GM23338 (cell line): ENCODE measurements around the gene INTS6. TPM values are rescaled to one million over a fixed set of nuclear protein-coding genes. Genes with fewer than 3 reads are reported as not detected.

Source experiments
- ATAC-seq: fragments of 200-7000 bp; cut with Tn5 transposase; 3 replicates; pipeline ENCODE4 v1.9.1; 2020
- DNase-seq: peaks from one replicate; pipeline ENCODE4 v3.0.0-alpha.2; 2015; ENCODE audit warnings: low spot score
- H2AFZ ChIP-seq: fragments of 200-600 bp; sonication (generic); 2 replicates; pipeline ENCODE4 v1.8.0; 2016; ENCODE audit warnings: antibody characterized with exemption, mild to moderate bottlenecking, moderate library complexity
- H3F3A ChIP-seq: fragments of 200-600 bp; sonication (generic); replicated peaks from 2 replicates; pipeline ENCODE4 v1.8.0; 2017; ENCODE audit warnings: antibody characterized with exemption, mixed run types, low read depth
- H3K27ac ChIP-seq: fragments of 200-600 bp; sonication (generic); 2 replicates; pipeline ENCODE4 v1.6.1; 2016; ENCODE audit warnings: low read depth
- H3K27me3 ChIP-seq: fragments of 200-600 bp; sonication (generic); 2 replicates; pipeline ENCODE4 v1.8.0; 2016; ENCODE audit warnings: mild to moderate bottlenecking, mixed run types, moderate library complexity; ENCODE audit not compliant: insufficient read depth
- H3K36me3 ChIP-seq: fragments of 200-600 bp; sonication (generic); 2 replicates; pipeline ENCODE4 v1.8.0; 2016; ENCODE audit warnings: mild to moderate bottlenecking; ENCODE audit not compliant: insufficient read depth
- H3K4me1 ChIP-seq: fragments of 200-600 bp; sonication (generic); 2 replicates; pipeline ENCODE4 v1.8.0; 2016; ENCODE audit warnings: mild to moderate bottlenecking, moderate library complexity; ENCODE audit not compliant: insufficient read depth
- H3K4me2 ChIP-seq: fragments of 200-600 bp; sonication (generic); 2 replicates; pipeline ENCODE4 v1.7.1; 2017; ENCODE audit warnings: mixed run types
- H3K4me3 ChIP-seq: fragments of 200-600 bp; sonication (generic); 2 replicates; pipeline ENCODE4 v1.6.1; 2016; ENCODE audit warnings: mixed run types
- H3K79me2 ChIP-seq: fragments of 200-600 bp; sonication (generic); replicated peaks from 2 replicates; pipeline ENCODE4 v1.8.0; 2017; ENCODE audit warnings: mild to moderate bottlenecking; ENCODE audit not compliant: insufficient read depth
- H3K9me2 ChIP-seq: fragments of 200-600 bp; sonication (generic); 2 replicates; pipeline ENCODE4 v1.8.0; 2017; ENCODE audit not compliant: insufficient read depth
- H4K20me1 ChIP-seq: fragments of 200-600 bp; sonication (generic); replicated peaks from 2 replicates; pipeline ENCODE4 v1.8.0; 2017; ENCODE audit warnings: mild to moderate bottlenecking; ENCODE audit not compliant: insufficient read depth
- H3K27ac Mint-ChIP-seq: 2 replicates; pipeline ENCODE4 v1.8.0; 2020; ENCODE audit warnings: inconsistent platforms, mild to moderate bottlenecking, moderate library complexity, mixed read lengths
- H3K27me3 Mint-ChIP-seq: 3 replicates; pipeline ENCODE4 v1.8.0; 2022; ENCODE audit warnings: low read depth, mild to moderate bottlenecking, moderate library complexity, mixed read lengths, inconsistent platforms; ENCODE audit not compliant: insufficient read depth, poor library complexity
- H3K36me3 Mint-ChIP-seq: 3 replicates; pipeline ENCODE4 v1.8.0; 2021; ENCODE audit warnings: low read depth, mild to moderate bottlenecking, inconsistent platforms, moderate library complexity, mixed read lengths
- H3K4me1 Mint-ChIP-seq: 3 replicates; pipeline ENCODE4 v1.8.0; 2020; ENCODE audit warnings: mild to moderate bottlenecking, inconsistent platforms, mixed read lengths
- H3K4me3 Mint-ChIP-seq: 3 replicates; pipeline ENCODE4 v1.8.0; 2021; ENCODE audit warnings: moderate library complexity, mild to moderate bottlenecking, inconsistent platforms, mixed read lengths
- H3K9me3 Mint-ChIP-seq: 3 replicates; pipeline ENCODE4 v1.8.0; 2020; ENCODE audit warnings: moderate library complexity, mild to moderate bottlenecking, inconsistent platforms, mixed read lengths
- CREB1 ChIP-seq: fragments of 250-450 bp; sonication (Bioruptor Pico); IDR thresholded peaks from 2 replicates; pipeline ENCODE4 v1.5.0; 2020; ENCODE audit warnings: low read depth, mild to moderate bottlenecking, moderate library complexity
- EZH2 ChIP-seq: fragments of 200-600 bp; sonication (generic); IDR thresholded peaks from one replicate; pipeline ENCODE4 v1.8.0; 2017; ENCODE audit warnings: antibody characterized with exemption, mild to moderate bottlenecking, low read depth; ENCODE audit not compliant: unreplicated experiment
- EZH2phosphoT487 ChIP-seq: fragments of 200-600 bp; sonication (generic); IDR thresholded peaks from one replicate; pipeline ENCODE4 v1.8.1; 2018; ENCODE audit warnings: antibody characterized with exemption; ENCODE audit not compliant: unreplicated experiment
- JUNB ChIP-seq: IDR thresholded peaks from one replicate; pipeline ENCODE4 v1.6.1; 2016; ENCODE audit warnings: antibody characterized with exemption; ENCODE audit not compliant: unreplicated experiment
- NANOG ChIP-seq: IDR thresholded peaks from 2 replicates; pipeline ENCODE4 v1.6.1; 2016; ENCODE audit warnings: antibody characterized with exemption, borderline replicate concordance
- POLR2AphosphoS5 ChIP-seq: IDR thresholded peaks from 2 replicates; pipeline ENCODE4 v1.6.1; 2016; ENCODE audit warnings: antibody characterized with exemption, low read depth
- STAT1 ChIP-seq: IDR thresholded peaks from one replicate; pipeline ENCODE4 v1.6.1; 2016; ENCODE audit warnings: antibody characterized with exemption; ENCODE audit not compliant: unreplicated experiment
- ZNF114 ChIP-seq: fragments of 250-450 bp; sonication (Bioruptor Pico); IDR thresholded peaks from 2 replicates; pipeline ENCODE4 v1.5.0; 2020; ENCODE audit warnings: mild to moderate bottlenecking, moderate library complexity
- ZNF331 ChIP-seq: fragments of 250-450 bp; sonication (Bioruptor Pico); IDR thresholded peaks from 2 replicates; pipeline ENCODE4 v1.5.0; 2020; ENCODE audit warnings: low read depth, mild to moderate bottlenecking, moderate library complexity
- polyA plus RNA-seq: library from polyadenylated mRNA; unstranded; fragments of >200 nt; fragmentation: Nextera tagmentation; extraction: Ambion mirVana; gene quantifications from 2 replicates; pipeline ENCODE4 v1.2.1, GENCODE V29; 2016
- total RNA-seq: library from RNA; depleted of rRNA; stranded (reverse); fragments of >200 nt; shearing (Covaris generic); gene quantifications from 2 replicates; pipeline ENCODE4 v1.2.3, GENCODE V29; 2014
- TF ChIP-seq, protein P1 (sequence below), 2 experiments: fragments of 200-600 bp in 1 of 2; sonication (generic) in 1 of 2; conservative IDR thresholded peaks; 2 replicates each; pipeline versions ENCODE4 v1.5.1 to v1.6.1; 2016 to 2017; ENCODE audit warnings: antibody characterized with exemption in 2 of 2, low read depth in 2 of 2, mild to moderate bottlenecking in 2 of 2, moderate library complexity in 1 of 2
- TF ChIP-seq, protein P2 (sequence below): IDR thresholded peaks from 2 replicates; pipeline ENCODE4 v1.6.1; 2016; ENCODE audit warnings: antibody characterized with exemption
- TF ChIP-seq, protein P3 (sequence below): IDR thresholded peaks from one replicate; pipeline ENCODE4 v1.6.1; 2018; ENCODE audit warnings: antibody characterized with exemption; ENCODE audit not compliant: unreplicated experiment
- TF ChIP-seq, protein P4 (sequence below): fragments of 250-450 bp; sonication (Bioruptor Pico); IDR thresholded peaks from 2 replicates; pipeline ENCODE4 v1.5.0; 2020; ENCODE audit warnings: mild to moderate bottlenecking, moderate library complexity

INTS6 gene
- total and polyA plus RNA-seq, 2 experiments from 2014 or later: 24.8 to 38.6 TPM

DNA sequence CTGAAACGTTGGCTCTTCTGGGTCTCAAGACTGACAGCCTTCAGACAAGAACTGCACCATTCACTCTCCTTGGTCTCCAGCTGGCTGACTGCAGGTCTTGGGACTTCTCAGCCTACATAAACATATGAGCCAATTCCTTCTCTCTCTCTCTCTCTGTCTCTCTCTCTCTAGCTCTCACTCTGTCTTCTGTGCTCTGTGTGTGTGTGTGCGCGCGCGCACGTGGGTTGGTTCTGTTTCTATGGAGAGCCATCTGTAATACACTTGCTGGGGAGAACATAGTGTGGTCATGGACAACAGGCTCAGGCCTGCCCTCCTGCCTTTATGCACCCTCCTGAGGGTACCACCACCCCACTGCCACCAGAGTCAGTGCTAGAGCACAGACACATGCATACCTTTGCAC is 127.0 kb downstream of the INTS6 start:
- H3K4me1 ChIP-seq: peaks cover 25% of the 10 kb centered on the region
- H3K4me3 ChIP-seq: no peak overlapping the region
- Mint-ChIP-seq H3K27ac (no peak overlapping the region), H3K36me3 (no peaks in the 10 kb centered on the region; the same call in 2 of the 3 replicates), H3K27me3 (peaks cover 6% of the 10 kb centered on the region), H3K4me3 (no peak overlapping the region), H3K4me1 (peaks cover 46% of the 10 kb centered on the region), H3K9me3 (no peaks in the 10 kb centered on the region; the same call in 2 of the 3 replicates)
- no peak for TF ChIP-seq ZNF331 (CRISPR knock-in tag)
- TF ChIP-seq, protein P1, sequence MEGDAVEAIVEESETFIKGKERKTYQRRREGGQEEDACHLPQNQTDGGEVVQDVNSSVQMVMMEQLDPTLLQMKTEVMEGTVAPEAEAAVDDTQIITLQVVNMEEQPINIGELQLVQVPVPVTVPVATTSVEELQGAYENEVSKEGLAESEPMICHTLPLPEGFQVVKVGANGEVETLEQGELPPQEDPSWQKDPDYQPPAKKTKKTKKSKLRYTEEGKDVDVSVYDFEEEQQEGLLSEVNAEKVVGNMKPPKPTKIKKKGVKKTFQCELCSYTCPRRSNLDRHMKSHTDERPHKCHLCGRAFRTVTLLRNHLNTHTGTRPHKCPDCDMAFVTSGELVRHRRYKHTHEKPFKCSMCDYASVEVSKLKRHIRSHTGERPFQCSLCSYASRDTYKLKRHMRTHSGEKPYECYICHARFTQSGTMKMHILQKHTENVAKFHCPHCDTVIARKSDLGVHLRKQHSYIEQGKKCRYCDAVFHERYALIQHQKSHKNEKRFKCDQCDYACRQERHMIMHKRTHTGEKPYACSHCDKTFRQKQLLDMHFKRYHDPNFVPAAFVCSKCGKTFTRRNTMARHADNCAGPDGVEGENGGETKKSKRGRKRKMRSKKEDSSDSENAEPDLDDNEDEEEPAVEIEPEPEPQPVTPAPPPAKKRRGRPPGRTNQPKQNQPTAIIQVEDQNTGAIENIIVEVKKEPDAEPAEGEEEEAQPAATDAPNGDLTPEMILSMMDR (conservative IDR thresholded peaks at IDR 0.05; ENCODE audit: low read depth in 2 of 2): no peak
- TF ChIP-seq JUNB: no peak
- no peak for TF ChIP-seq POLR2AphosphoS5
- TF ChIP-seq EZH2phosphoT487: no peak
- TF ChIP-seq NANOG: no peak
- TF ChIP-seq, protein P2, sequence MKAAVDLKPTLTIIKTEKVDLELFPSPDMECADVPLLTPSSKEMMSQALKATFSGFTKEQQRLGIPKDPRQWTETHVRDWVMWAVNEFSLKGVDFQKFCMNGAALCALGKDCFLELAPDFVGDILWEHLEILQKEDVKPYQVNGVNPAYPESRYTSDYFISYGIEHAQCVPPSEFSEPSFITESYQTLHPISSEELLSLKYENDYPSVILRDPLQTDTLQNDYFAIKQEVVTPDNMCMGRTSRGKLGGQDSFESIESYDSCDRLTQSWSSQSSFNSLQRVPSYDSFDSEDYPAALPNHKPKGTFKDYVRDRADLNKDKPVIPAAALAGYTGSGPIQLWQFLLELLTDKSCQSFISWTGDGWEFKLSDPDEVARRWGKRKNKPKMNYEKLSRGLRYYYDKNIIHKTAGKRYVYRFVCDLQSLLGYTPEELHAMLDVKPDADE: no peak
- TF ChIP-seq STAT1: no peak
- no peak for TF ChIP-seq EZH2
- no peak for TF ChIP-seq CREB1
- TF ChIP-seq, protein P3, sequence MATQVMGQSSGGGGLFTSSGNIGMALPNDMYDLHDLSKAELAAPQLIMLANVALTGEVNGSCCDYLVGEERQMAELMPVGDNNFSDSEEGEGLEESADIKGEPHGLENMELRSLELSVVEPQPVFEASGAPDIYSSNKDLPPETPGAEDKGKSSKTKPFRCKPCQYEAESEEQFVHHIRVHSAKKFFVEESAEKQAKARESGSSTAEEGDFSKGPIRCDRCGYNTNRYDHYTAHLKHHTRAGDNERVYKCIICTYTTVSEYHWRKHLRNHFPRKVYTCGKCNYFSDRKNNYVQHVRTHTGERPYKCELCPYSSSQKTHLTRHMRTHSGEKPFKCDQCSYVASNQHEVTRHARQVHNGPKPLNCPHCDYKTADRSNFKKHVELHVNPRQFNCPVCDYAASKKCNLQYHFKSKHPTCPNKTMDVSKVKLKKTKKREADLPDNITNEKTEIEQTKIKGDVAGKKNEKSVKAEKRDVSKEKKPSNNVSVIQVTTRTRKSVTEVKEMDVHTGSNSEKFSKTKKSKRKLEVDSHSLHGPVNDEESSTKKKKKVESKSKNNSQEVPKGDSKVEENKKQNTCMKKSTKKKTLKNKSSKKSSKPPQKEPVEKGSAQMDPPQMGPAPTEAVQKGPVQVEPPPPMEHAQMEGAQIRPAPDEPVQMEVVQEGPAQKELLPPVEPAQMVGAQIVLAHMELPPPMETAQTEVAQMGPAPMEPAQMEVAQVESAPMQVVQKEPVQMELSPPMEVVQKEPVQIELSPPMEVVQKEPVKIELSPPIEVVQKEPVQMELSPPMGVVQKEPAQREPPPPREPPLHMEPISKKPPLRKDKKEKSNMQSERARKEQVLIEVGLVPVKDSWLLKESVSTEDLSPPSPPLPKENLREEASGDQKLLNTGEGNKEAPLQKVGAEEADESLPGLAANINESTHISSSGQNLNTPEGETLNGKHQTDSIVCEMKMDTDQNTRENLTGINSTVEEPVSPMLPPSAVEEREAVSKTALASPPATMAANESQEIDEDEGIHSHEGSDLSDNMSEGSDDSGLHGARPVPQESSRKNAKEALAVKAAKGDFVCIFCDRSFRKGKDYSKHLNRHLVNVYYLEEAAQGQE: no peak
- TF ChIP-seq, protein P4, sequence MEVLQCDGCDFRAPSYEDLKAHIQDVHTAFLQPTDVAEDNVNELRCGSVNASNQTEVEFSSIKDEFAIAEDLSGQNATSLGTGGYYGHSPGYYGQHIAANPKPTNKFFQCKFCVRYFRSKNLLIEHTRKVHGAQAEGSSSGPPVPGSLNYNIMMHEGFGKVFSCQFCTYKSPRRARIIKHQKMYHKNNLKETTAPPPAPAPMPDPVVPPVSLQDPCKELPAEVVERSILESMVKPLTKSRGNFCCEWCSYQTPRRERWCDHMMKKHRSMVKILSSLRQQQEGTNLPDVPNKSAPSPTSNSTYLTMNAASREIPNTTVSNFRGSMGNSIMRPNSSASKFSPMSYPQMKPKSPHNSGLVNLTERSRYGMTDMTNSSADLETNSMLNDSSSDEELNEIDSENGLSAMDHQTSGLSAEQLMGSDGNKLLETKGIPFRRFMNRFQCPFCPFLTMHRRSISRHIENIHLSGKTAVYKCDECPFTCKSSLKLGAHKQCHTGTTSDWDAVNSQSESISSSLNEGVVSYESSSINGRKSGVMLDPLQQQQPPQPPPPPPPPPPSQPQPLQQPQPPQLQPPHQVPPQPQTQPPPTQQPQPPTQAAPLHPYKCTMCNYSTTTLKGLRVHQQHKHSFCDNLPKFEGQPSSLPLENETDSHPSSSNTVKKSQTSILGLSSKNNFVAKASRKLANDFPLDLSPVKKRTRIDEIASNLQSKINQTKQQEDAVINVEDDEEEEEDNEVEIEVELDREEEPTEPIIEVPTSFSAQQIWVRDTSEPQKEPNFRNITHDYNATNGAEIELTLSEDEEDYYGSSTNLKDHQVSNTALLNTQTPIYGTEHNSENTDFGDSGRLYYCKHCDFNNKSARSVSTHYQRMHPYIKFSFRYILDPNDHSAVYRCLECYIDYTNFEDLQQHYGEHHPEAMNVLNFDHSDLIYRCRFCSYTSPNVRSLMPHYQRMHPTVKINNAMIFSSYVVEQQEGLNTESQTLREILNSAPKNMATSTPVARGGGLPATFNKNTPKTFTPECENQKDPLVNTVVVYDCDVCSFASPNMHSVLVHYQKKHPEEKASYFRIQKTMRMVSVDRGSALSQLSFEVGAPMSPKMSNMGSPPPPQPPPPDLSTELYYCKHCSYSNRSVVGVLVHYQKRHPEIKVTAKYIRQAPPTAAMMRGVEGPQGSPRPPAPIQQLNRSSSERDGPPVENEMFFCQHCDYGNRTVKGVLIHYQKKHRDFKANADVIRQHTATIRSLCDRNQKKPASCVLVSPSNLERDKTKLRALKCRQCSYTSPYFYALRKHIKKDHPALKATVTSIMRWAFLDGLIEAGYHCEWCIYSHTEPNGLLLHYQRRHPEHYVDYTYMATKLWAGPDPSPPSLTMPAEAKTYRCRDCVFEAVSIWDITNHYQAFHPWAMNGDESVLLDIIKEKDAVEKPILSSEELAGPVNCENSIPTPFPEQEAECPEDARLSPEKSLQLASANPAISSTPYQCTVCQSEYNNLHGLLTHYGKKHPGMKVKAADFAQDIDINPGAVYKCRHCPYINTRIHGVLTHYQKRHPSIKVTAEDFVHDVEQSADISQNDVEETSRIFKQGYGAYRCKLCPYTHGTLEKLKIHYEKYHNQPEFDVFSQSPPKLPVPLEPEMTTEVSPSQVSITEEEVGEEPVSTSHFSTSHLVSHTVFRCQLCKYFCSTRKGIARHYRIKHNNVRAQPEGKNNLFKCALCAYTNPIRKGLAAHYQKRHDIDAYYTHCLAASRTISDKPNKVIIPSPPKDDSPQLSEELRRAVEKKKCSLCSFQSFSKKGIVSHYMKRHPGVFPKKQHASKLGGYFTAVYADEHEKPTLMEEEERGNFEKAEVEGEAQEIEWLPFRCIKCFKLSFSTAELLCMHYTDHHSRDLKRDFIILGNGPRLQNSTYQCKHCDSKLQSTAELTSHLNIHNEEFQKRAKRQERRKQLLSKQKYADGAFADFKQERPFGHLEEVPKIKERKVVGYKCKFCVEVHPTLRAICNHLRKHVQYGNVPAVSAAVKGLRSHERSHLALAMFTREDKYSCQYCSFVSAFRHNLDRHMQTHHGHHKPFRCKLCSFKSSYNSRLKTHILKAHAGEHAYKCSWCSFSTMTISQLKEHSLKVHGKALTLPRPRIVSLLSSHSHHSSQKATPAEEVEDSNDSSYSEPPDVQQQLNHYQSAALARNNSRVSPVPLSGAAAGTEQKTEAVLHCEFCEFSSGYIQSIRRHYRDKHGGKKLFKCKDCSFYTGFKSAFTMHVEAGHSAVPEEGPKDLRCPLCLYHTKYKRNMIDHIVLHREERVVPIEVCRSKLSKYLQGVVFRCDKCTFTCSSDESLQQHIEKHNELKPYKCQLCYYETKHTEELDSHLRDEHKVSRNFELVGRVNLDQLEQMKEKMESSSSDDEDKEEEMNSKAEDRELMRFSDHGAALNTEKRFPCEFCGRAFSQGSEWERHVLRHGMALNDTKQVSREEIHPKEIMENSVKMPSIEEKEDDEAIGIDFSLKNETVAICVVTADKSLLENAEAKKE (CRISPR knock-in tag): no peak
- TF ChIP-seq ZNF114 (CRISPR knock-in tag): no peak
- no peaks in the 10 kb centered on the region for H3F3A ChIP-seq
- DNase-seq (no peak), ATAC-seq (no peak)
- peak overlapping the region; percentile 67; the same call in 1 of the 2 replicates for H3K4me2 ChIP-seq
- H3K36me3 ChIP-seq: no peaks in the 10 kb centered on the region
- peaks cover 12% of the 10 kb centered on the region for H3K9me2 ChIP-seq
- peak overlapping the region; percentile 82; the same call in 1 of the 2 replicates for H2AFZ ChIP-seq
- H3K79me2 ChIP-seq: no peaks in the 10 kb centered on the region
- H3K27ac ChIP-seq: no peak overlapping the region
- H3K27me3 ChIP-seq: no peaks in the 10 kb centered on the region
- H4K20me1 ChIP-seq: no peaks in the 10 kb centered on the region
